ENCODE measurements around the gene IGFALS.

IGFALS gene

GRCh38 chr16:1775006-1775845, 18.3 kb downstream of the IGFALS start:
- H2AK5ac ChIP-seq (ENCODE audit: low read depth, low read length): peak overlapping the region; percentile 63
- H3K4me1 ChIP-seq (ENCODE audit: control insufficient read depth in 2 of 2, insufficient read depth in 1 of 2, low read depth in 1 of 2, low read length in 2 of 2): peaks cover 12% of the 10 kb centered on the region in 2 donors
- no peak overlapping the region for H2BK120ac ChIP-seq (ENCODE audit: low read depth, low read length)
- no peak overlapping the region for H3K4me2 ChIP-seq (ENCODE audit: insufficient read depth, low read length, poor library complexity, severe bottlenecking)
- peak overlapping the region; percentile 44 for H3K9ac ChIP-seq (ENCODE audit: low read depth, low read length, poor library complexity)
- no peak overlapping the region for H4K8ac ChIP-seq (ENCODE audit: low read depth, low read length)
- H3K27me3 ChIP-seq (ENCODE audit: control insufficient read depth in 3 of 3, insufficient read depth in 3 of 3, low read depth in 1 of 3, low read length in 3 of 3): no peaks in the 10 kb centered on the region
- H3K18ac ChIP-seq (ENCODE audit: low read length): no peak overlapping the region
- DNase-seq (ENCODE audit: low spot score): no peak
- H3K79me1 ChIP-seq (ENCODE audit: low read depth, low read length): peaks cover 35% of the 10 kb centered on the region
- no peaks in the 10 kb centered on the region for H3K9me3 ChIP-seq (replicated peaks in 1 of 2; ENCODE audit: control insufficient read depth in 2 of 2, insufficient read depth in 1 of 2, low read depth in 1 of 2, low read length in 2 of 2)
- no peak overlapping the region for H2BK15ac ChIP-seq (ENCODE audit: low read length)
- no peak overlapping the region for H3K4ac ChIP-seq (ENCODE audit: low read length)
- no peak overlapping the region for H4K91ac ChIP-seq (ENCODE audit: low read depth, low read length, poor library complexity)
- H3K36me3 ChIP-seq (replicated peaks in 1 of 2; ENCODE audit: control insufficient read depth in 2 of 2, insufficient read depth in 2 of 2, low read length in 2 of 2): peaks cover 31 to 65% of the 10 kb centered on the region in 2 donors
- H2BK12ac ChIP-seq (ENCODE audit: low read length): no peak overlapping the region
- H2BK5ac ChIP-seq (ENCODE audit: low read length): peak overlapping the region; percentile 66
- H3K27ac ChIP-seq (replicated peaks; ENCODE audit: low read length): no peak overlapping the region
- peak overlapping the region; percentile 9 to 99 for H3K4me3 ChIP-seq (ENCODE audit: low read length in 2 of 2)
- H3K14ac ChIP-seq (ENCODE audit: low read length): no peak overlapping the region
- no CpG with 5 or more reads among the region's 30 CpGs for WGBS, 2 donors (ENCODE audit: extremely low coverage in 2 of 2, insufficient read length in 2 of 2, insufficient replicate concordance in 1 of 2)
- H3K23ac ChIP-seq (ENCODE audit: low read depth, low read length, poor library complexity): peak overlapping the region; percentile 31
- no peak overlapping the region for H2AFZ ChIP-seq (ENCODE audit: low read length)

GRCh38 chr16:1774448-1774780, 19.1 kb downstream of the IGFALS start:
- no peaks in the 10 kb centered on the region for H3K9me3 ChIP-seq (replicated peaks in 1 of 2; ENCODE audit: control insufficient read depth in 2 of 2, insufficient read depth in 1 of 2, low read depth in 1 of 2, low read length in 2 of 2)
- peaks cover 12% of the 10 kb centered on the region in 2 donors for H3K4me1 ChIP-seq (ENCODE audit: control insufficient read depth in 2 of 2, insufficient read depth in 1 of 2, low read depth in 1 of 2, low read length in 2 of 2)
- no peak overlapping the region for H2BK15ac ChIP-seq (ENCODE audit: low read length)
- H3K23ac ChIP-seq (ENCODE audit: low read depth, low read length, poor library complexity): peak overlapping the region; percentile 20
- H3K27me3 ChIP-seq (ENCODE audit: control insufficient read depth in 3 of 3, insufficient read depth in 3 of 3, low read depth in 1 of 3, low read length in 3 of 3): no peaks in the 10 kb centered on the region
- no peak overlapping the region for H3K14ac ChIP-seq (ENCODE audit: low read length)
- peak overlapping the region in 1 of 2 donors; percentile 99 for H3K4me3 ChIP-seq (ENCODE audit: low read length in 2 of 2)
- H2BK5ac ChIP-seq (ENCODE audit: low read length): peak overlapping the region; percentile 94
- no peak overlapping the region for H3K4me2 ChIP-seq (ENCODE audit: insufficient read depth, low read length, poor library complexity, severe bottlenecking)
- no CpG with 5 or more reads among the region's 7 CpGs for WGBS, 2 donors (ENCODE audit: extremely low coverage in 2 of 2, insufficient read length in 2 of 2, insufficient replicate concordance in 1 of 2)
- H2BK12ac ChIP-seq (ENCODE audit: low read length): no peak overlapping the region
- H2AFZ ChIP-seq (ENCODE audit: low read length): no peak overlapping the region
- H3K18ac ChIP-seq (ENCODE audit: low read length): no peak overlapping the region
- H3K79me1 ChIP-seq (ENCODE audit: low read depth, low read length): peaks cover 32% of the 10 kb centered on the region
- peaks cover 29 to 65% of the 10 kb centered on the region in 2 donors for H3K36me3 ChIP-seq (replicated peaks in 1 of 2; ENCODE audit: control insufficient read depth in 2 of 2, insufficient read depth in 2 of 2, low read length in 2 of 2)
- DNase-seq (ENCODE audit: low spot score): no peak
- no peak overlapping the region for H4K8ac ChIP-seq (ENCODE audit: low read depth, low read length)
- no peak overlapping the region for H4K91ac ChIP-seq (ENCODE audit: low read depth, low read length, poor library complexity)
- no peak overlapping the region for H2BK120ac ChIP-seq (ENCODE audit: low read depth, low read length)
- H3K4ac ChIP-seq (ENCODE audit: low read length): no peak overlapping the region
- H3K27ac ChIP-seq (replicated peaks; ENCODE audit: low read length): no peak overlapping the region
- H3K9ac ChIP-seq (ENCODE audit: low read depth, low read length, poor library complexity): peak overlapping the region; percentile 78
- H2AK5ac ChIP-seq (ENCODE audit: low read depth, low read length): peak overlapping the region; percentile 98

- Histone ChIP-seq H3K27me3 (ENCODE audit: control insufficient read depth in 3 of 3, insufficient read depth in 3 of 3, low read depth in 1 of 3, low read length in 3 of 3) (no peaks in the 10 kb centered on the region), H3K23ac (ENCODE audit: low read depth, low read length, poor library complexity) (peak overlapping the region; percentile 99), H3K4me2 (ENCODE audit: insufficient read depth, low read length, poor library complexity, severe bottlenecking) (peak overlapping the region; percentile 98)
Observed at GRCh38 chr16:1773703-1774447, 19.6 kb downstream of the IGFALS start.

More at GRCh38 chr16:1773703-1774447, 19.6 kb downstream of the IGFALS start:
- Histone ChIP-seq H2BK120ac (ENCODE audit: low read depth, low read length) (peak overlapping the region; percentile 63), H2BK5ac (ENCODE audit: low read length) (peak overlapping the region; percentile 94), H3K9ac (ENCODE audit: low read depth, low read length, poor library complexity) (peak overlapping the region; percentile 96), H2BK15ac (ENCODE audit: low read length) (no peak overlapping the region), H3K4me1 (ENCODE audit: control insufficient read depth in 2 of 2, insufficient read depth in 1 of 2, low read depth in 1 of 2, low read length in 2 of 2) (peaks cover 12% of the 10 kb centered on the region in 2 donors), H4K8ac (ENCODE audit: low read depth, low read length) (no peak overlapping the region), H4K91ac (ENCODE audit: low read depth, low read length, poor library complexity) (no peak overlapping the region), H2AK5ac (ENCODE audit: low read depth, low read length) (peak overlapping the region; percentile 98), H3K27ac (replicated peaks; ENCODE audit: low read length) (peak overlapping the region; percentile 49), H2BK12ac (ENCODE audit: low read length) (peak overlapping the region; percentile 58), H3K36me3 (replicated peaks in 1 of 2; ENCODE audit: control insufficient read depth in 2 of 2, insufficient read depth in 2 of 2, low read length in 2 of 2) (peaks cover 29 to 65% of the 10 kb centered on the region in 2 donors), H3K18ac (ENCODE audit: low read length) (peak overlapping the region; percentile 98), H3K79me1 (ENCODE audit: low read depth, low read length) (peaks cover 31% of the 10 kb centered on the region), H2AFZ (ENCODE audit: low read length) (peak overlapping the region; percentile 100), H3K4me3 (ENCODE audit: low read length in 2 of 2) (peak overlapping the region; percentile 99), H3K14ac (ENCODE audit: low read length) (peak overlapping the region; percentile 91), H3K4ac (ENCODE audit: low read length) (peak overlapping the region; percentile 99), H3K9me3 (replicated peaks in 1 of 2; ENCODE audit: control insufficient read depth in 2 of 2, insufficient read depth in 1 of 2, low read depth in 1 of 2, low read length in 2 of 2) (no peaks in the 10 kb centered on the region)
- WGBS, 2 donors (ENCODE audit: extremely low coverage in 2 of 2, insufficient read length in 2 of 2, insufficient replicate concordance in 1 of 2): no CpG with 5 or more reads among the region's 45 CpGs
- DNase-seq (ENCODE audit: low spot score): no peak

Data from neuronal stem cell (in vitro differentiated cells).